Measurements from ENCODE around the gene LRRC27. TPM values are rescaled to one million over a fixed set of nuclear protein-coding genes. Genes with fewer than 3 reads are reported as not detected.

LRRC27 gene
- polyA plus RNA-seq, 1 donor from 2014 or later = 14.5 TPM

DNA sequence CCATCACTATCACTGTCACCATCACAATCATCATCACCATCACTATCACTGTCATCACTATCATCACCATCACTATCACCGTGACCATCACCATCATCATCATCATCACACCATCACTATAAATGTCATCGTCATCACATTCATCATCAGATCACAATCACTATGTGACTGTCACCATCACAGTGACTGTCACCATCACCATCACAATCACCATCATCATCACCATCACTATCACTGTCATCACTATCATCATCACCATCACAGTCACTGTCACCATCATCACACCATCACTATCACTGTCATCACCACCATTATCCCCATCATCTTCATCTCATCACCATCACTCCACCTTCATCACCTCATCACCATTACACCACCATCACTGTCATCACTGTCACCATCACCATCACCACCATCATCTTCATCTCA is 96.0 kb downstream of the LRRC27 start:
- Mint-ChIP-seq H3K36me3 (no peaks in the 10 kb centered on the region), H3K9me3 (no peaks in the 10 kb centered on the region), H3K27ac (no peak overlapping the region), H3K27me3 (no peaks in the 10 kb centered on the region), H3K4me3 (no peak overlapping the region), H3K4me1 (peaks cover 5 to 15% (median 6%) of the 10 kb centered on the region in 3 donors)

DNA sequence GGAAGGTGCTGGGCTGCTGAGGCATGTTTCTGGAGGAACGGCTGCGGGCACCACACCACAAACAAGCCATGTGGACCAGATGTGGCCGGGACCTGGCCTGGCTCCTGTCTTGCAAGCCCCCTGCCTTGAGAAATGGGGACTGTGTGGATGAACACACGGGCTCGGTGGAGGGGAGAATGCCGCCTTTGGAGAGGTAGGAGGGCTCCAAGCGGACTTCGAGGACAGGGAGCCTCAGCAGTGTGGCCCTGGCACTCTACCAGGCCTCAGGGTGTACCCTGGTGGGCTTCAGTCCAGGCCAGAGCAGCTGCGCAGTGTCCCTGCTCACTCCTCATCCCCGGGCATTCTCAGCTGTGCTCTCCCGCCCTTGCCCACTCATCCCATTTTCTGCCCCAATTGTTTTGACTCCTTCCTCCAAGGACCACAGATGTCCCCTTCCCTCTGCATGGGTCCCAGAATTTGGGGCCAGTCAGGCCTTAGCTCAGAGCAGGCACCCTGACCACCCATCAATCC is 96.5 kb downstream of the LRRC27 start:
- Mint-ChIP-seq H3K27me3 (no peaks in the 10 kb centered on the region), H3K36me3 (no peaks in the 10 kb centered on the region), H3K27ac (no peak overlapping the region), H3K4me3 (no peak overlapping the region), H3K9me3 (no peaks in the 10 kb centered on the region), H3K4me1 (peaks cover 0 to 9% (median 1%) of the 10 kb centered on the region in 3 donors)

Other genes starting within 250 kb of the LRRC27 start
- not detected for gene DPYSL4, start 145.2 kb upstream of the LRRC27 start, polyA plus RNA-seq
- 4.0 TPM for gene STK32C, start 24.2 kb upstream of the LRRC27 start, polyA plus RNA-seq
- gene PWWP2B, start 65.0 kb downstream of the LRRC27 start, polyA plus RNA-seq = 9.0 TPM
- gene INPP5A, start 205.6 kb downstream of the LRRC27 start, polyA plus RNA-seq = 0.94 TPM

All from IgD-negative memory B cell (primary cell).